ENCODE measurements around the gene CAMK2G.

CAMK2G gene

DNA sequence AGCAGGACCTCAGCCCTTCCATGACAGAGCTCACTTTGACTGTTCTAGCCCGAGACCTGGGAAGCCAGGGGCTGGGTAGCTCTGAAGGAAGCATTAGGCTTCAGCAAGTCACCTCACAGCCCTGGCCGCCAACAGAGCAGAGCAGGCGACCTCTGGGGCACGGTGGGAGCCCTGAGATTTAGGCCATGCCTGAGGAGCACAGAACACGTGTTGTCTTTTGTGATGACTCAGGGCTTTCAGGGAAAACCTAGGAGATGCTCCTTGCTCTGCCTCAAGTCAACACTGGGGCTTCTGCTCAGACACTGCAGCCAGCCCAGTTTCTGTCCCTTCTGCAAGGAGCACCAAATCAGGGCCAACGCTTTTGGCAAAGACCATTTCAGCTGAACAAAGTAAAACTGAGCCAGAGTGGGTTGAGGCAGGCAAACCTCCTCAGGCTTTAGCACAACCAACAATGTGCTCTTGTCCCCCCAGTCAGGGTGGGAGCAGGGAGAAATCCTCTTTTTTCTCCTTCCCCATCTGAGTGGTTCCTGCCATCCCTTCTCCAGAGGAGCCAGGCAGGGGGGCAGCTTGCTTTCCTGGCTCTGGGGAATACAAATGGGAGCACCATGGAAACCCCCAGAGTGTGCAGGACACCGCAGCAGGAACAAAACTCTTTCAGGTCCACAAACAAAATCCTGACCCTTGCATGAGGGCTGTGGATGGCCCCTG lies 14.4 kb downstream of the CAMK2G start:
- DNase-seq = no peak

DNA sequence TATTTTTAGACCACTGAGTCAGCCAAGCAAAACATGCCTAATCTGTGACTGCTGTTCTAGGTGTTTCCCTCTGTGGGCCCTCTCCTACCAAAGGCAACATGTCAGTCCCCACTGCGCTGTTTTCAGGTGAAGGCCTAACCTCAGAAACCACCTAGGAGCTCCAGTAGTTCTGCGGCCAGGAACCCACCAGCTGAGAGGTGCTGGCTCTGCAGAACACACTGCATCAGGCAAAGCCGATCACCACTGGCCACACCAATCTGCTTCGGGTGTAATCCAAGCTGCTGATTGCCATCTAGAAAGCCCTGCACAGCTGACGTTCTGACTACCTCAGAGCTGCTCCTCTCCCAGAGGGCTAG lies 14.9 kb downstream of the CAMK2G start:
- no peak for DNase-seq

DNA sequence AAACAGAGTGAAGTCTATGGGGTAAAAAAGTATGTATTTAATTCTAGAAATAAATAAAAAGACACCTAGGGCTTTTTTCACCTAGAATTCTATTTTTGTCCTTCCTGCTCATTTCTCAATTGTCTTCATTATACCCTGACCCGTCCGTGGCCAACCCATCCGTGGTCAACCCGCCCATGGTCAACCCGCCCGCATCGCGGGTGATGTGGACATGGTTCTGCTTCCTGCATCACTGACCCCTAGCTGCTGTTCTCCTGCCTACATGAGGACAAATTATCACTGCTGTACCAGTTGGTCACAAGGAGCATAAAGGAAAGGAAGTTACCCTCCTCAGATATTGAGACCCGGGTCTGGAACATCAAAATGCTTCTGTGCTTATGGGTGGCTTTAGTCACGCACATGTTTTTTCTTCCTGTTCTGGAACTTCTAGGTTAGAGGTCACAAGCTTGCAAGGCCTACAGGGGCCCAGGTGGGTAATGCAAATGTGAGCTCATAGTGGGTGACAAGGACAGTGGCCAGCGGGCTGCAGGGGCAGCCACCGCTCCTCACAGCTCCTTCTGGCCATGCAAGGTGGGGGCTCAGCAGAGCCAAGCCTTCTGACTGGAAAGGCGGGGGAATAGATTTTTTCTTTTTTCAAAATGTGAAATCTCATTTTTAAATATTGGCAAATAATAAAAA lies 15.5 kb downstream of the CAMK2G start:
- no peak for DNase-seq

DNA sequence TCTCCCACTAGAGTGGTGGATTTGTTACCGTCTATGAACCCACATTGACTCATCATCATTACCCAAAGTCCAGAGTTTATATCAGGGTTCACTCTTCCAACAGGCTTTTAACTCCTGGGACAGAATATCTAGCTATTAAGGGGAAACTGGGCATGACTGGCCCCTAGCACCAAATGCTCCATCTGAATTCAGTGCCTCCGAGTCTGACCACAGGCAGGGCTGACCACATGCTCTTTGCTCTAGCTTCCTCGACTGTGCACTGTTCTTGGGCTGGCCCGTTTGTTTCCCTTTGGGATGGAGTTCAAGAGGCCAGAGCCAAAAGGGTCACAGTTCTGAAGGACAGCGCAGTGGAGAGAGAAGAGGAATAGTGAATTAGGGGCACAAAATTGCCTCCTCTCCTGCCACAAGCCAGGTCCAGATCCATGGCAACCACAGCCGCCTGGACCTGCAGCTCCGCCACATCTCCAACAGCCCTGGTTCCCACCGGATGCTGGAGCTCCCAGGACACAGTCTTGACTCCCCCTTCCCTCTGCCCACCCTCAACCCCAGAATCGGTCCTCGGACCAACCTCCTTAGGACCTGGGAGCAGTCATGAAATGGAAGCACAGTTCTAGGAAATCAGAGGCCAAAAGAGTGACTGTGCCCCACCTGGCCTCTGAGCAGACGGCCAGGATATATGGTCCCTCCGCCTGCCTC lies 16.2 kb downstream of the CAMK2G start:
- DNase-seq = no peak

DNA sequence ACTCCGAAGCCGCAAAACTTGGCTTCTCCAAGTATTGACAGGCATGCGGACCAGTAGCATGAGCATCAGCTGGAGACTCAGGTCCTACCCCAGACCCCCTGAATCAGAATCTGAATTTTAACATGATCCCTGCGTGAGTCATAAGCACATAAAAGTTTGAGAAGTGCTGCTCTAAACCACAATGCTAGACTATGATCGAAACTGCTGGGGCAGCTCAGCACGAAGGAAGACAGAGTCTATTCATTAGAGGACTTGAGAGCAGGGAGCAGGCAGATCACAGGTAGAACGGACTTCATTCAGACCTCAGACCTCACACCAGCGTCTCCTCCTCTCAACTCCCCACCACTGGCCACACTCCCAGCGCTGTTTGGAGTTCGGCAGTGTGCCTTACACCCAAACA lies 16.9 kb downstream of the CAMK2G start:
- DNase-seq = no peak

DNA sequence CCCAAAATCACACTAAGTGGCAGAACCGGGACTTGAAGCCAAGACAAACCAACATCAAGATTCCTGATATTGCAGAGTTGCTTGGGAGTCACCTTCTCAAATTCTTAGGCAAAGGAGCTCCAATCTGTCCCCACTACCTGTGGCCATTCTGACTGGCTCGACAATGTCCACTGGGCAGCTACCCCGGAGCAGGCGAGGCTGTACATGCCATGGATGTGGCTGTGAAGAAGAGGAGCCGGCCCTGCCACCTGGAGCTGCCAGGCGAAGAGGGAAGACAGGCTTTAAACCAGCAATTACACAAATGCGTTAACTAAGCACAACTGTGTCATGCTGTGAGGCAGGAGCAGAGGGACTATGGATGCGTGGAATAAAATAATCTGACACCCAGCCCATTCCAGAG lies 18.1 kb downstream of the CAMK2G start:
- DNase-seq = no peak

DNA sequence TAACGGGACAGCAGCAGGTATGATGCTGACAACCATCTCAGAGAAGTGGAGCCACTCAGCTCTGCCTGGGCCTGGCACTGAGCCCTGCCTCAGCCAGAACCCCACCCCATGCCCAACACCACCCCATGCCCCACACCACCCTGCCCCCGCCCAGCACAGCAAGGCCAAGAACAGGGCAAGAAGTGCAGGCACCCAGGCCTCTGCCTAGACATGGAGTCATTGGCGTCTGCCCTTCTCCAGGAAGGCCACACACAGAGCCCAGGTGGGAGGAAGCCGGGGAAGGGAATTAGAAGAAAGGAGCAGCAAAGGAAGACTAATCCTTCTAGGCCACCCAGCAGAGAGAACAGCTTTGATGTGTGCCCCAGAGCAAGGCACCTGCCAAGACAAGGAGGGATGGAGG lies 18.9 kb downstream of the CAMK2G start:
- no peak for DNase-seq

DNA sequence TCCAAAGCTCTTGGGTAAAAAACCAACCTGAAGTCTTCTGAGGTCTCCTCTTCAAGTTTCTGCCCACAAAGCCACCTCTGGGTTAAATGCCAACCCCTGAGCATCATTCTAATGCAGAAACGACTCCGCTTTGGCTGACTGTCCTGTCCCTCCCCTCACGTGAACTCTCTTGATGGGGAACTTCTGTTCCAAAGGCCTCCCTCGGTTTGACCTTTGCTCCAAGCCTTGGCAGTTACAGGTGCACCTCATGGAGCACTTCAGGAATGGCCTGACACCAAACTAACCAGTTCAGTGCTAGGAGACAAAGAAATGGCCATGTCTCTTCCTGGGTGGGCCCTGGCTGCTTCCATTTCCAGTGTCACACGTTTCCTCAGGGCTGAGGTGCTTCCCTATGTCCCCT lies 20.0 kb downstream of the CAMK2G start:
- DNase-seq = no peak

DNA sequence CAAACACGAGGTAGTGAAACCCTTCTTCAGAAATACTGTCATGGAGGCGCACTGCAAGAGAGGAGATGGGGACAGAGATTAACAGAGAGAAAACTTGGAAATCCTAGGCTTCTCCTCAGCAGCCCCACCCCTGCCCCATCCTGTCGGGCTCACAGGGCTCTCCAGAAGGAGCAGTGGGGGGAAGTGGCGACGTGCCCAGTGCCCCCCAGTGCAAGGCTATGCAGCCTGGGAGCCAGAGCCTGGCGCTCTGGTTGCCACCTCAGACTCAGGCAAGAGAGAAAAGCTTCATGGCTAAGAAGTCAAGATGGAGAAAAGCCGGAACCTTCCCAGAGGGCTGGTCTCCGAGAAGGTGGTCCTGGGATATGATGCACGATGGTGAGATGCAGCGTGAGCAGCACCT lies 21.2 kb downstream of the CAMK2G start:
- DNase-seq = no peak

DNA sequence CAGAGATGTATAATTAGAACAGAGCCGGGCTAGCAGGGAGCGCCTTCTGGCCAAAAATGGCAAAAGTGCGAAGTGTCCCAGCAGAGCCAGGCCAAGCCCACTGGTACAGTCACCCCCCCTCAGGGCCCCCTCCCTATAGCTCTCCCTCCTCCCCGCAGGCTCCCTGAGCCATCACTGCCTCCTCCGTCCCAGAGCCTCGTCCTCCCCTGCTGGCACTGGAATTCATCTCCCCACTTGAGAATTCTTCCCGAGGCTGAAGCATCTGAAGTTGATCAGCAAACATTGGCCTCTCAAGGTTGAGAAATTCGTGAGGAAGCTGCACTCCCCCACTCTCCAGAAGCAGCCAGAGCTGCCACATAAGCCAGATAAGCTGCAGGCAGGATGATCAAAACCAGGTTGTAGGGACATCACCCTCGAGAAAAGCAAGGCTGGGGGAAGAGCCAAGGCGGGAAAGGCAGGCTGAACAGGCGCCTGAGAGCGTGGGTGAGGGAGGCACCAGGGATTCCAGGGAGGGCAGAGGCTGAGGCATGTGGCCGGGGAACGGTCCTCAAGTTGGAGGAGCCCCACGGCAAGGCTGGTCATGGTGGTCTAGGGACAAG lies 23.4 kb downstream of the CAMK2G start:
- DNase-seq = no peak

DNA sequence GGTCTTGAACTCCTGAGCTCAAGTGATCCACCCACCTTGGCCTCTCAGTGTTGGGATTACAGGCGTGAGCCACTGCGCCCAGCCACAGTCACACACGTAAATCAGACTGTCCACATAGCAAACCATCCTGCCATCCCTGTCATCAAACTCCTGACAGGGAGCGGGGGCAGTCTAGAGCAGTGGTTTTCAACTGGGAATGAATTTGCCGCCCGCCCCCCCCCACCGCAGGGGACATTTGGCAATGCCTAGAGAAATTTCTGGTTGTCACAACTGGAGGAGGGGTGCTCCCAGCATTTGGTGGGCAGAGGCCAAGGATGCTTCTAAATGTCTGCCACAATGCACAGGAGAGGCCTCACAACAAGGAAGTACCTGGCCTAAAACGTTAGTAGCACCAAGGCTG lies 24.1 kb downstream of the CAMK2G start:
- DNase-seq = no peak

DNA sequence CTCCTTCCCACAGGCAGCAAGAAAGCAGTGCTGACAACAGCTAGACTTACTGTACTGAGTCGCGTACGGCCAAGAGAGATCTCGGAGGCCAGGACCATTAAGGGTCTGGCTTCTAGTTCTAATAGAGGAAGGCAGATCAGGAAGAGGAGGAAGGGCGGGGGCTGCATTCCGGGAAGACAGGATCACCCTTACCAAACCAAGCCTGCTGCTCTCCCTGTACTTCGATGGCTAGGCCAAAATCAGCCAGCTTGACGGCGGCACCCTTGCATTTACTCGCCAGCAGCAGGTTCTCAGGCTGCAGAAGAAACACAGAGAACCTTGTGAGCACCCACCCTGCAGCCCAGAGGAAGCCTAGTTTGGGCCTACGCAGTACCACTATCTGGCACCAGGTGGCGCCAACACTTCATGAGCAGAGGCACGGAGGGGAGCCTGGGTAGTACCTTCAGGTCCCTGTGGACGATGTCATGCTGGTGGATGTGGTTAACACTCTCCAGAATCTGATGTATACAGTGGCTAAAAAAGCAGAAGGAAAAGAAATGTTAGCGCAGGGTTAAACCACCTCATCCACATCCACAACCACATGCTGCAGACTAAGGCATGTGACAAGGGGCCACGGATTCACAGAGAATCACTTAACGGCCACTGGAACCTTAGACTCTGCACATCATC lies 25.4 kb downstream of the CAMK2G start:
- peak; percentile 89 to 93 for DNase-seq

DNA sequence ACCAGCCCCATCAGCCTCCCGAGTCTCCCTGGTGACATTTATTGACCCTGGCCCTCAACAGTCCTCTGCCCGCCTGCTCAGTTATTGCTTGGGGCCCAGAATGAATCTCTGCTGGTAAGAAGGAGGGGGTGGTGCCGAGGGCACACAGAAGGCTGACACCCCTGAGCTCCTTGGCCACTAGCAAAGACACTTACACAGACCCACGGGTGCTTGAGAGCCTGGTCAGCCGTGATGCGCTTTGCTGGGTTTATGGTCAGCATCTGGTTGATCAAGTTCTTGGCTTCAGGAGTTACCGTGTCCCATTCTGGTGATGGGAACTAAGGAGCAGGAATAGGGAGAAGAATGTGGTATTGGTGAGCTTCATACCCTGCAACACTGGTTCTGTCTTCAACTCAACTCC lies 27.3 kb downstream of the CAMK2G start:
- DNase-seq = no peak

DNA sequence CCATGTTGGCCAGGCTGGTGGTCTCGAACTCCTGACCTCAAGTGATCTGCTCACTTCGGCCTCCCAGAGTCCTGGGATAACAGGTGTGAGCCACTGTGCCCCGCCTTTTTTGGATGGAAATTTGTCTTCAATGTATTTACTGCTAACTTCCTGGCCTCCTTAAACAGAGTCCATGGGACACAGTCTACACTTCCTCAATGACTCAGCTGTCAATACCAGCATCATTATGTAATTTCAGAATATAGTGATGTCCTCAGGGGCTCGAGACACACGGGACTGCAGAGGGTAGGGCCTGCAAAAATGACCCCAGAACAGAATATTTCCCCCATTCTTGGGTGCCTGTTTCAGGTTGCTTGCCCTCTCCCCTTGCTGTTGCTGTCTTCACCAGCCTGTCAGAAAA lies 31.1 kb downstream of the CAMK2G start:
- DNase-seq = no peak

DNA sequence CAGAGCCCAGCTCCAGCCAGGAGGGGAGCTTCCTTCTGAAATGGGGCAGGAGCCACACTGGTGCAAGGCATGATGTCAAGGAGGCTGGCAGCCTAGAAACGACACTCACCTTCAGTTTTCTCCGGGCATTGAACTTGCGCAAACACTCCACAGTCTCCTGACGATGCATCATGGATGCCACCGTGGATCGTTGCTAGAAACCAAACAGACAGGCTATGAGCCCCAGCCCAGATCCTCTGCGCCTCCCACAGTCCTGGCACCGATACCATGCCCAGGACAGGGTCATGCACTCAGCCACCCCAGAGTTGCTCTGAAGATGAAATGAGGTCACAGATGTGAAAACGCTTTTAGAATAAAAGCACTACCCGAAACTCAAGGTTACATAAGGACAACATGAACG lies 32.0 kb downstream of the CAMK2G start:
- no peak for DNase-seq

DNA sequence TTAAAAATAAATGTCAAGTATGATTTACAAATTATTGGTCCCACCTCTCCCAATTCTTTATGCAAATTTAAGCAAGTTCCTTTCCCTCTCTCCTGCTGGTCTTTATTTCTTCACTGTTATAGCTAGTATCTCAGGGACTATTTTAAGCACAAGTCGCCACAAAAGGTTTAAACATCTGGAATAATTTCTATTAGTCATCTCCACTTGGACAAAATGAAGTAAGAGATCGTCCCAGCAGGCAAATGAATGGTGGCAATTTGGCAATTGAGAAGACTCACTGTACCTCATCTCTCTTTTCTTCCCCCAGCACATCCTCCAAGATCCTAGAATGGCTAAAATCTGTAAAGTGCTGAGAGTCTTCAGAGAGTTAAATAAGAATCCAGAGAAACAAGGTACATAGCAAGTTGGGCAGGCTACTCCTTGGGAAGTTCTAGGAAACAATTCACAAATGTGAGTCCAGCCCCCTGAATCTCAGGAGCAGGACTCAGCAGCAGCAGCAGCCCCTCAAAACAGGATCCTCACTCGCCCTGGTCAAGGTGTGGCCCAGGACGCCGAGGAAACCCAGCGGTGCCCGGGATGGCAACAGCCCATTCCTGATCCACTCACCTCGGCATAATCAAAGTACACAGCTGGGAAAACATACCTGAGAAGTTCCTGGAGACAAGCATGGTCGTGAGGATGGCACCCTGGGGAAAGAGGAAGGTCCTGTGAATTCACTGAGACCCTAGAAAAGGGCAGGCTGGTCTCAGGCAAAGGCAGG lies 32.6 kb downstream of the CAMK2G start:
- DNase-seq = no peak

DNA sequence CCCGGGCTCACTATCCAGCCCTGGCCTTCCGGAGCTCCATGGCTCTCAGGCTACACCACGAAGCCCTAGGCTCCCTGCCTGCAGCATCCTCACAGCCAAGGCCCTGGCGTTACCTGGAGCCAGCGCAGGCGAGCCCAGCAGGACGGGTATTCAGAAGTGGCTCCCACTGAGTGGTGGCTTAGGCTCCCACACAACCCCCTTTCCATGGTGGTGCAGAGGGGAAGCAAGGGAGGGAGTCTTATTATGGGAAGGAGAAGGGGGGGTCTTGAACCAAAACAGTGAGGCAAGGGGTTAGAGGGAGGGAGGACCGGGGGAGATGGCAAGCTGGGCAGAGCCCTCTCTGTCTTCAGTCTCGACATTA lies 33.3 kb downstream of the CAMK2G start:
- no peak for DNase-seq

DNA sequence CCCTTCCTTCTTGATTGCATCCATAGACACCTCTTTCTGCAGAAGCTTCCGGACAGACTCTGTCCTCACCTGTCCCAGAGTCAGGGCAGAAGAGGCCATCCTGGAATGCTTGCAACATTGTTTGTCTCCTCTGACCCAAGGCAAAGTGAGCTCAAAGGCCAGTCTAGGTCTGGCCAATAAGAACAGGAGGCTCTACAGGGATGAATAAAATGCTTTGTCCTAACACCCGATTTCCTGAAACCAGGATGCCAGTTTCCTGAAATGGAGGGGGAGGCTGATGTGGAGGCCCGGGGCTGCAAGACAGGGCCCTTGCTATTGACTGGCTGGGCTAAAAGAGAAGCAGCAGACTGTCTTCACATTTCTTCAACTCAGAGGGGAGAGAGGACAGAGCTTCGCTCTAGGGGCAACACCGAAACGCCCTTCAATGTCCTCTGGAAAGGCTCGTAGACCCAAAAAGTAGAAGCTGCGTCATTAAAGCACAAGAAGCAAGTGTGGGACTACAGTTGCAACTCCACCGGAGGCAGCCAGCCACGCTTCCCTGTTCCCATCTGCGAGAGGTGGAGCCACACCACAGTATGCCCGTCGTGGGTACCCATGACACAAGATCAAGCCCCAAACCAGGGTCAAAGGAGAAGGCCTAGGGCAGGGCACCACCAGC lies 33.8 kb downstream of the CAMK2G start:
- DNase-seq = no peak

DNA sequence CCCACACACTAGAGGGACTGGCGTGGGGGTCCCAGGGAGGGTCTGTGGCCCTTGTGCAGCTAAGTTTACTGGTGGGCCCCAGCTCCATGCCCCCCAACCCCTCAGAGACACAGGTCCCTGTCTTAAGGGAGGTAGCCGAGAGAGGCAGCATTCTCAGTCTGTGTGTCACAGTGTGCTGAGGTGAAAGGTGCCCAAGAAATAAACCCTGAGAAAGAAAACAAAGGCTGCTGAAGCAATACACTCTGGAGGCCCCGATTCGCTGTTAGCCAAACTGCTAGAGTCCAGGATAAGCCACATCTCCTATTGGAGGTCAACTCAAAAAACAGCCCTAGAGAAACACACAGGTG lies 34.3 kb downstream of the CAMK2G start:
- no peak for DNase-seq

DNA sequence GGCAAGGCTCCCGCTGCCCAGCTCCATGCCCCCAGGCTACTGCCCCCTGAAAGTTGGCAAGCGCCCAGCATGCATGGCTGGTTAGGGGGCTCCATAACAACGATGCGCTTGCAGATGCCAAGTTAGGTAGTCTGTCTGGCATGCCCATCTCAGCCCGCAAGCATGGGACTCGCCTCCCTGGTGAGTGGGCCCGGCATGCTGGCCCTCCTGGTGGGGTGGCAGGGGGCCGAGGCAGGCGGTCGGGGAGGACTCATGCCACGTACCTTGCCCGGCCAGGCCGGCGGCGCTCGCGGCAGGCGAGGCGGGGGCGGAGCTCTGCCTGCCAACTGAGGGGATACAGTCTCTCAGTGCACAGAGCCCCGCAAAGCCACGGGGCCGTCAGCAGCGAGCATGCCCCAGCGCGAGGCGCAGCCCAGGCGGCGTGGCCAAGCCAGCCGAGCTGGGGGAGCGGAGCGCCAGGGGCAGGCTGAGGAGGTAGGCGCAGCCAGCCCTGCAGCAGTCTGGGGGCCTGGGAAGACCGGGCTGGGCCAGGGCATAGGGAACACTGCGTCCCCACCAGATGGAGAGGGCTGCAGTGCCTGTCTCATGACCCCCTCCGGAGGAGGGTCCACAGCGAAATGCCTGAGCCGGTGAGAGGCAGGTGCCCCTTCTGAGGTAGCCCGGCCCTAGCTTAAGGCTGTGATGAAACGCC lies 34.9 kb downstream of the CAMK2G start:
- DNase-seq = no peak

DNA sequence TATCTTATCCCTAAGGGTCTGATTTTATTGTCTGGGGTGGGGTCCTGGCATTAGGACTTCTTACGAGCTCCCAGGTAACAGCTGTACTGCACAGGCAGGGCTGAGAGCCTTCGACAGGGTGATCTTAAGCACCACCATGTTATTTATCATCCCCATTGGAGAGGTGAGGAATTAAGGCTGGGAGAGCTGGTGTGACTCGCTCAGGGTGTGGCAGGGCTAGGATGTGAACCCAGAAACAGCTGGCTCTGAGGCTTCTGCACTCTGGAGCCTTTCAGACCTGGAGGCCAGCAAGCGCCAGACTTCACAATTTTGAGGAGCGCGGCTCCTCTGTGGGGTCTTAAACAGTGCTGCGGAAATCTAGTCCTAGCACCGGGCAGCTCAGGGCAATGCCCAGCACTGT lies 35.5 kb downstream of the CAMK2G start:
- no peak for DNase-seq

All from activated CD4-positive, alpha-beta T cell treated with anti-CD3 and anti-CD28 coated beads, Interleukin-2, amount 50 U/mL, for 4 hours (primary cell).